Activated CD8-positive, alpha-beta memory T cell treated with anti-CD3 and anti-CD28 coated beads, Interleukin-2, amount 10 ng/mL, durations not matched to agents 7 days and 5 days (primary cell): ENCODE measurements around the gene EIF2S3. TPM values are rescaled to one million over a fixed set of nuclear protein-coding genes. Genes with fewer than 3 reads are reported as not detected.
"Not testable (repeated sequence)": the region's sequence is repeated elsewhere in the genome, so short reads cannot be mapped to it uniquely, and the experiment has no call there.

ENCODE experiments used
- ATAC-seq: fragments of 150-1000 bp; cut with Tn5 transposase; one replicate; pipeline ENCODE4 v1.10.0; 2021; ENCODE audit warnings: moderate library complexity
- CTCF ChIA-PET: fragments of 350-600 bp; sonication (Branson Sonifier 250); formaldehyde crosslinking; loops from one replicate; lab custom pipeline; 2021; ENCODE audit warnings: antibody characterized with exemption; lab: Charles Lee
- DNase-seq: peaks from one replicate; pipeline ENCODE4 v3.0.0-alpha.2; 2020
- H3K27ac Mint-ChIP-seq: one replicate; pipeline ENCODE4 v1.8.0; 2021; ENCODE audit warnings: mild to moderate bottlenecking, mixed read lengths
- H3K27me3 Mint-ChIP-seq: one replicate; pipeline ENCODE4 v1.8.0; 2021; ENCODE audit warnings: mixed read lengths
- H3K36me3 Mint-ChIP-seq: one replicate; pipeline ENCODE4 v1.8.0; 2021; ENCODE audit warnings: mild to moderate bottlenecking, mixed read lengths
- H3K4me1 Mint-ChIP-seq: one replicate; pipeline ENCODE4 v1.8.0; 2021; ENCODE audit warnings: mixed read lengths
- H3K4me3 Mint-ChIP-seq: one replicate; pipeline ENCODE4 v1.8.0; 2021; ENCODE audit warnings: mild to moderate bottlenecking, moderate library complexity, mixed read lengths
- H3K9me3 Mint-ChIP-seq: one replicate; pipeline ENCODE4 v1.8.0; 2022; ENCODE audit warnings: low read depth, mixed read lengths
- total RNA-seq, 2 experiments: library from RNA; stranded (reverse); gene quantifications; one replicate each; pipeline ENCODE4 v1.2.3, GENCODE V29; 2021

The EIF2S3 gene
- total RNA-seq, 2 experiments from 2014 or later = 179 to 204 TPM

GRCh38 chrX:24063488-24063887, 8.7 kb downstream of the EIF2S3 start:
- H3K4me3 Mint-ChIP-seq = no peak overlapping the region
- no peak for ATAC-seq
- DNase-seq = no peak
- H3K4me1 Mint-ChIP-seq = peaks cover 15% of the 10 kb centered on the region
- H3K27me3 Mint-ChIP-seq = no peaks in the 10 kb centered on the region
- H3K27ac Mint-ChIP-seq = no peak overlapping the region
- peaks cover 42% of the 10 kb centered on the region for H3K36me3 Mint-ChIP-seq
- CTCF ChIA-PET = interaction anchor here (1.7 kb wide), 1 partner anchor 9 kb away, joined by 5 read pairs; the partner anchor contains the start of gene EIF2S3
- no peaks in the 10 kb centered on the region for H3K9me3 Mint-ChIP-seq

- CTCF ChIA-PET = interaction anchor here (1.3 kb wide), 1 partner anchor 15 kb away, joined by 3 read pairs; the partner anchor contains the start of gene EIF2S3
- no peaks in the 10 kb centered on the region for H3K9me3 Mint-ChIP-seq
- DNase-seq = no peak
- H3K27ac Mint-ChIP-seq = no peak overlapping the region
- no peak overlapping the region for H3K4me3 Mint-ChIP-seq
- peaks cover 28% of the 10 kb centered on the region for H3K36me3 Mint-ChIP-seq
- no peak for ATAC-seq
- no peaks in the 10 kb centered on the region for H3K27me3 Mint-ChIP-seq
- peaks cover 3% of the 10 kb centered on the region for H3K4me1 Mint-ChIP-seq
Measured at GRCh38 chrX:24069877-24070276, 15.1 kb downstream of the EIF2S3 start.

GRCh38 chrX:24079411-24079810, 24.7 kb downstream of the EIF2S3 start:
- no peak for DNase-seq
- H3K27ac Mint-ChIP-seq = no peak overlapping the region

GRCh38 chrX:24080245-24080644, 25.5 kb downstream of the EIF2S3 start:
- Mint-ChIP-seq H3K27ac (peak overlapping the region; percentile 78), H3K36me3 (peaks cover 26% of the 10 kb centered on the region), H3K4me1 (peaks cover 17% of the 10 kb centered on the region)
- H3K4me3 Mint-ChIP-seq, H3K27me3 Mint-ChIP-seq, DNase-seq, H3K9me3 Mint-ChIP-seq: not testable (repeated sequence)
- peak; percentile 22 for ATAC-seq
- CTCF ChIA-PET = interaction anchor here (1.5 kb wide), 1 partner anchor 171 kb away, joined by 3 read pairs; no protein-coding TSS in a partner anchor

More at GRCh38 chrX:24079411-24079810, 24.7 kb downstream of the EIF2S3 start:
- peaks cover 17% of the 10 kb centered on the region for H3K4me1 Mint-ChIP-seq
- CTCF ChIA-PET = no interaction called here
- H3K36me3 Mint-ChIP-seq = peaks cover 32% of the 10 kb centered on the region
- H3K4me3 Mint-ChIP-seq = no peak overlapping the region
- H3K9me3 Mint-ChIP-seq = no peaks in the 10 kb centered on the region
- no peaks in the 10 kb centered on the region for H3K27me3 Mint-ChIP-seq
- ATAC-seq = no peak

- peak; percentile 76 for ATAC-seq
- no peaks in the 10 kb centered on the region for H3K9me3 Mint-ChIP-seq
- CTCF ChIA-PET = interaction anchor here (1.5 kb wide), 1 partner anchor 170 kb away, joined by 3 read pairs; no protein-coding TSS in a partner anchor
- peak overlapping the region; percentile 22 for H3K4me3 Mint-ChIP-seq
- no peak for DNase-seq
- H3K27me3 Mint-ChIP-seq = no peaks in the 10 kb centered on the region
- H3K4me1 Mint-ChIP-seq = peaks cover 17% of the 10 kb centered on the region
- H3K27ac Mint-ChIP-seq = peak overlapping the region; percentile 78
- H3K36me3 Mint-ChIP-seq = peaks cover 23% of the 10 kb centered on the region
Measured at GRCh38 chrX:24080704-24081103, 25.9 kb downstream of the EIF2S3 start.

- Mint-ChIP-seq H3K4me3 (no peak overlapping the region), H3K4me1 (peaks cover 17% of the 10 kb centered on the region), H3K27me3 (no peaks in the 10 kb centered on the region), H3K27ac (no peak overlapping the region), H3K36me3 (peaks cover 14% of the 10 kb centered on the region), H3K9me3 (no peaks in the 10 kb centered on the region)
- peak; percentile 71 for DNase-seq
- CTCF ChIA-PET = interaction anchor here (1.4 to 1.5 kb wide), 4 partner anchors 70 to 169 kb away, joined by 3 to 7 read pairs (median 3); no protein-coding TSS in a partner anchor
- peak; percentile 71 for ATAC-seq
Measured at GRCh38 chrX:24081661-24082154, 27.0 kb downstream of the EIF2S3 start.

- ATAC-seq (no peak), DNase-seq (no peak)
- Mint-ChIP-seq H3K9me3 (no peaks in the 10 kb centered on the region), H3K4me1 (peaks cover 17% of the 10 kb centered on the region), H3K27ac (no peak overlapping the region), H3K27me3 (no peaks in the 10 kb centered on the region), H3K4me3 (no peak overlapping the region), H3K36me3 (peaks cover 10% of the 10 kb centered on the region)
- CTCF ChIA-PET = interaction anchor here (0.6 to 1.5 kb wide), 6 partner anchors 69 to 168 kb away, joined by 3 to 7 read pairs (median 3); no protein-coding TSS in a partner anchor
Measured at GRCh38 chrX:24082447-24082846, 27.7 kb downstream of the EIF2S3 start.

- Mint-ChIP-seq H3K27ac (no peak overlapping the region), H3K4me3 (no peak overlapping the region), H3K27me3 (no peaks in the 10 kb centered on the region), H3K4me1 (peaks cover 11% of the 10 kb centered on the region), H3K9me3 (no peaks in the 10 kb centered on the region), H3K36me3 (no peaks in the 10 kb centered on the region)
- ATAC-seq (no peak), DNase-seq (no peak)
- CTCF ChIA-PET = no interaction called here
Measured at GRCh38 chrX:24085101-24085500, 30.3 kb downstream of the EIF2S3 start.

- no peaks in the 10 kb centered on the region for H3K36me3 Mint-ChIP-seq
- no peaks in the 10 kb centered on the region for H3K27me3 Mint-ChIP-seq
- ATAC-seq (no peak), DNase-seq (no peak)
- CTCF ChIA-PET = no interaction called here
- no peak overlapping the region for H3K4me3 Mint-ChIP-seq
- H3K9me3 Mint-ChIP-seq = no peaks in the 10 kb centered on the region
- H3K4me1 Mint-ChIP-seq = no peaks in the 10 kb centered on the region
- H3K27ac Mint-ChIP-seq = no peak overlapping the region
Measured at GRCh38 chrX:24090300-24091200, 35.8 kb downstream of the EIF2S3 start.

- no peak overlapping the region for H3K27ac Mint-ChIP-seq
- H3K27me3 Mint-ChIP-seq = no peaks in the 10 kb centered on the region
- ATAC-seq = no peak
- DNase-seq = no peak
- no peaks in the 10 kb centered on the region for H3K36me3 Mint-ChIP-seq
- no peaks in the 10 kb centered on the region for H3K9me3 Mint-ChIP-seq
- CTCF ChIA-PET = no interaction called here
- no peak overlapping the region for H3K4me3 Mint-ChIP-seq
- no peaks in the 10 kb centered on the region for H3K4me1 Mint-ChIP-seq
Measured at GRCh38 chrX:24093746-24094145, 39.0 kb downstream of the EIF2S3 start.

- H3K9me3 Mint-ChIP-seq = no peaks in the 10 kb centered on the region
- no peak overlapping the region for H3K27ac Mint-ChIP-seq
- CTCF ChIA-PET = no interaction called here
- no peak for ATAC-seq
- H3K27me3 Mint-ChIP-seq = no peaks in the 10 kb centered on the region
- DNase-seq = no peak
- no peak overlapping the region for H3K4me3 Mint-ChIP-seq
- no peaks in the 10 kb centered on the region for H3K36me3 Mint-ChIP-seq
- H3K4me1 Mint-ChIP-seq = peaks cover 18% of the 10 kb centered on the region
Measured at GRCh38 chrX:24097741-24098260, 43.0 kb downstream of the EIF2S3 start.

GRCh38 chrX:24098932-24099331, 44.2 kb downstream of the EIF2S3 start:
- CTCF ChIA-PET = no interaction called here
- H3K4me3 Mint-ChIP-seq = no peak overlapping the region
- H3K4me1 Mint-ChIP-seq = peaks cover 18% of the 10 kb centered on the region
- H3K36me3 Mint-ChIP-seq = no peaks in the 10 kb centered on the region
- no peak overlapping the region for H3K27ac Mint-ChIP-seq
- H3K27me3 Mint-ChIP-seq = no peaks in the 10 kb centered on the region
- no peak for DNase-seq
- no peak for ATAC-seq
- no peaks in the 10 kb centered on the region for H3K9me3 Mint-ChIP-seq

- no peak overlapping the region for H3K27ac Mint-ChIP-seq
- ATAC-seq = no peak
Measured at GRCh38 chrX:24099394-24099793, 44.6 kb downstream of the EIF2S3 start.

More at GRCh38 chrX:24099394-24099793, 44.6 kb downstream of the EIF2S3 start:
- DNase-seq = no peak
- Mint-ChIP-seq H3K27me3 (no peaks in the 10 kb centered on the region), H3K9me3 (no peaks in the 10 kb centered on the region), H3K36me3 (no peaks in the 10 kb centered on the region), H3K4me3 (peak overlapping the region; percentile 30), H3K4me1 (peaks cover 18% of the 10 kb centered on the region)
- CTCF ChIA-PET = no interaction called here
